Neural cell (in vitro differentiated cells): ENCODE data around the gene C1QTNF1.

Experiments used
- CTCF ChIP-seq: fragments of 450-650 bp; IDR thresholded peaks from 2 replicates; pipeline ENCODE4 v1.5.1; 2014; ENCODE audit warnings: antibody characterized with exemption, mild to moderate bottlenecking, moderate library complexity; ENCODE audit not compliant: poor library complexity, severe bottlenecking
- EP300 ChIP-seq: fragments of 450-650 bp; conservative IDR thresholded peaks from 2 replicates; pipeline ENCODE4 v1.6.1; 2014; ENCODE audit warnings: antibody characterized with exemption, mild to moderate bottlenecking, moderate library complexity; ENCODE audit not compliant: poor library complexity, severe bottlenecking
- EZH2 ChIP-seq: fragments of 200-600, 300-800 bp; shearing (Covaris generic), sonication (generic); IDR thresholded peaks from 2 replicates; pipeline ENCODE4 v1.6.1; 2014; ENCODE audit warnings: antibody characterized with exemption, low read length, borderline replicate concordance, mild to moderate bottlenecking; ENCODE audit not compliant: insufficient read depth, poor library complexity, severe bottlenecking
- POLR2AphosphoS5 ChIP-seq: IDR thresholded peaks from 2 replicates; pipeline ENCODE4 v1.6.1; 2012
- RAD21 ChIP-seq: fragments of 450-650 bp; conservative IDR thresholded peaks from 2 replicates; pipeline ENCODE4 v1.6.1; 2014; ENCODE audit warnings: antibody characterized with exemption, mild to moderate bottlenecking, moderate library complexity
- REST ChIP-seq: IDR thresholded peaks from 2 replicates; pipeline ENCODE4 v1.6.1; 2012; ENCODE audit warnings: borderline replicate concordance
- SMC3 ChIP-seq: fragments of 450-650 bp; conservative IDR thresholded peaks from 2 replicates; pipeline ENCODE4 v1.6.1; 2014; ENCODE audit warnings: antibody characterized with exemption, mild to moderate bottlenecking, moderate library complexity; ENCODE audit not compliant: poor library complexity

- TF ChIP-seq SMC3: no peak
- TF ChIP-seq CTCF: no peak
- no peak for TF ChIP-seq POLR2AphosphoS5
- TF ChIP-seq REST: no peak
- no peak for TF ChIP-seq EP300
- no peak for TF ChIP-seq EZH2
- TF ChIP-seq RAD21: no peak
These were observed 3.4 kb downstream of the C1QTNF1 start for GRCh38 chr17:79027274-79027924.
